IMR-90 (cell line): Measurements from ENCODE around the gene TAB2. TPM values are rescaled to one million over a fixed set of nuclear protein-coding genes. Genes with fewer than 3 reads are reported as not detected.
A peak's percentile ranks its signal among the peaks of the same experiment; 100 is the strongest.

Experiments
- ATAC-seq: fragments of 200-7000 bp; cut with Tn5 transposase; 2 replicates; pipeline ENCODE4 v1.9.1; 2020; ENCODE audit warnings: low read depth, mild to moderate bottlenecking, moderate library complexity
- BruUV-seq: library from RNA; stranded (reverse); fragments of 400-500 nt; replicated peaks from 2 replicates; lab custom pipeline; 2021; lab: Mats Ljungman, UMichigan
- CTCF ChIA-PET: fragments of 300-600 bp; formaldehyde crosslinking; extraction: SDS; loops from one replicate; lab custom pipeline; 2021; ENCODE audit warnings: antibody characterized with exemption; lab: Yijun Ruan, JAX
- POLR2A ChIA-PET: fragments of 300-600 bp; sonication (Branson Sonifier 250); formaldehyde crosslinking; loops from one replicate; lab custom pipeline; 2022; ENCODE audit warnings: antibody characterized with exemption; ENCODE audit not compliant: unreplicated experiment; lab: Charles Lee
- DNase-seq: peaks from one replicate; pipeline ENCODE4 v3.0.0; 2013
- H2AFZ ChIP-seq: replicated peaks from 2 replicates; pipeline ENCODE3; 2013; ENCODE audit warnings: low read length, mild to moderate bottlenecking; ENCODE audit not compliant: poor library complexity
- H2AK5ac ChIP-seq: 2 replicates; pipeline ENCODE4 v1.6.1; 2013; ENCODE audit warnings: low read depth, low read length, inconsistent platforms
- H2AK9ac ChIP-seq: replicated peaks from 2 replicates; pipeline ENCODE3; 2013; ENCODE audit warnings: mild to moderate bottlenecking, low read depth, low read length, moderate library complexity; ENCODE audit not compliant: poor library complexity
- H2BK120ac ChIP-seq: 2 replicates; pipeline ENCODE4 v1.6.1; 2013; ENCODE audit warnings: low read depth, low read length, inconsistent platforms
- H2BK15ac ChIP-seq: 3 replicates; pipeline ENCODE4 v1.6.1; 2013; ENCODE audit warnings: low read depth, low read length, inconsistent platforms
- H2BK20ac ChIP-seq: 2 replicates; pipeline ENCODE4 v1.6.1; 2013; ENCODE audit warnings: low read depth, mild to moderate bottlenecking, inconsistent platforms, low read length, moderate library complexity
- H2BK5ac ChIP-seq: 2 replicates; pipeline ENCODE4 v1.6.1; 2013; ENCODE audit warnings: mild to moderate bottlenecking, low read depth, low read length, inconsistent platforms; ENCODE audit not compliant: poor library complexity, severe bottlenecking
- H3K14ac ChIP-seq: replicated peaks from 2 replicates; pipeline ENCODE4 v1.6.1; 2013; ENCODE audit warnings: low read depth, low read length, inconsistent platforms
- H3K18ac ChIP-seq: 2 replicates; pipeline ENCODE4 v1.6.1; 2013; ENCODE audit warnings: low read depth, low read length, control low read depth
- H3K23ac ChIP-seq: 2 replicates; pipeline ENCODE4 v1.6.1; 2013; ENCODE audit warnings: low read depth, low read length, inconsistent platforms
- H3K27ac ChIP-seq: 2 replicates; pipeline ENCODE4 v1.5.1; 2013; ENCODE audit warnings: mild to moderate bottlenecking, control low read depth, low read length; ENCODE audit not compliant: insufficient read depth
- H3K27me3 ChIP-seq: 2 replicates; pipeline ENCODE4 v1.6.1; 2013; ENCODE audit warnings: low read length; ENCODE audit not compliant: control insufficient read depth, insufficient read depth
- H3K36me3 ChIP-seq: 2 replicates; pipeline ENCODE4 v1.6.1; 2013; ENCODE audit warnings: low read length, mixed read lengths; ENCODE audit not compliant: control insufficient read depth, insufficient read depth
- H3K4ac ChIP-seq: 2 replicates; pipeline ENCODE4 v1.6.1; 2013; ENCODE audit warnings: low read depth, low read length, inconsistent platforms
- H3K4me1 ChIP-seq: 2 replicates; pipeline ENCODE4 v1.6.1; 2013; ENCODE audit warnings: low read length, mixed read lengths; ENCODE audit not compliant: control insufficient read depth, insufficient read depth
- H3K4me2 ChIP-seq: 2 replicates; pipeline ENCODE4 v1.6.1; 2013; ENCODE audit warnings: low read depth, mild to moderate bottlenecking, control low read depth, low read length, moderate library complexity
- H3K4me3 ChIP-seq: 2 replicates; pipeline ENCODE4 v1.5.1; 2013; ENCODE audit warnings: low read depth, mild to moderate bottlenecking, control low read depth, low read length, moderate library complexity; ENCODE audit not compliant: insufficient read depth
- H3K56ac ChIP-seq: 2 replicates; pipeline ENCODE4 v1.6.1; 2013; ENCODE audit warnings: low read length, inconsistent platforms; ENCODE audit not compliant: insufficient read depth; ENCODE audit errors: extremely low read depth
- H3K79me1 ChIP-seq, 2 experiments: 2 replicates each; pipeline ENCODE4 v1.6.1; 2013; ENCODE audit warnings: low read length in 2 of 2, inconsistent platforms in 1 of 2, low read depth in 1 of 2
- H3K9ac ChIP-seq: 2 replicates; pipeline ENCODE4 v1.6.1; 2013; ENCODE audit warnings: low read depth, low read length, control low read depth
- H3K9me1 ChIP-seq: 2 replicates; pipeline ENCODE4 v1.6.1; 2013; ENCODE audit warnings: low read length, inconsistent platforms; ENCODE audit not compliant: insufficient read depth
- H3K9me3 ChIP-seq: 2 replicates; pipeline ENCODE4 v1.6.1; 2013; ENCODE audit warnings: low read length; ENCODE audit not compliant: control insufficient read depth, insufficient read depth
- H4K20me1 ChIP-seq: 2 replicates; pipeline ENCODE4 v1.6.1; 2013; ENCODE audit warnings: low read length, inconsistent platforms; ENCODE audit not compliant: insufficient read depth
- H4K5ac ChIP-seq: 2 replicates; pipeline ENCODE4 v1.6.1; 2013; ENCODE audit warnings: mild to moderate bottlenecking, low read depth, low read length, control low read depth
- H4K8ac ChIP-seq, 2 experiments: 2 replicates each; pipeline ENCODE4 v1.6.1; 2013; ENCODE audit warnings: low read depth in 2 of 2, low read length in 2 of 2, control low read depth in 1 of 2, inconsistent platforms in 1 of 2
- H4K91ac ChIP-seq: 2 replicates; pipeline ENCODE4 v1.6.1; 2013; ENCODE audit warnings: low read depth, low read length, inconsistent platforms; ENCODE audit not compliant: insufficient read depth
- BHLHE40 ChIP-seq: fragments of 150-350 bp; IDR thresholded peaks from 2 replicates; pipeline ENCODE4 v1.6.1; 2016; ENCODE audit warnings: mild to moderate bottlenecking, low read depth, low read length
- MAFK ChIP-seq: IDR thresholded peaks from 2 replicates; pipeline ENCODE4 v1.6.1; 2012; ENCODE audit warnings: low read depth, low read length, improper control_type of control experiment
- POLR2A ChIP-seq: IDR thresholded peaks from 2 replicates; pipeline ENCODE4 v1.6.1; 2012; ENCODE audit warnings: mild to moderate bottlenecking, low read depth, low read length
- RFX5 ChIP-seq: IDR thresholded peaks from 2 replicates; pipeline ENCODE4 v1.8.0; 2012; ENCODE audit warnings: low read depth, mild to moderate bottlenecking, low read length, moderate library complexity
- WGBS, 2 experiments: methylation state at CpG; one replicate each; pipeline versions ENCODE4 v1.1.5 to v1.1.7; 2013; ENCODE audit warnings: missing lambda C conversion rate in 2 of 2; ENCODE audit not compliant: insufficient read length in 1 of 2; ENCODE audit errors: extremely low coverage in 2 of 2; 5-methylcytosine and 5-hydroxymethylcytosine counted together
- dilution Hi-C: fragments of 300-500 bp; cut with HindIII; formaldehyde crosslinking; loops from one replicate; pipeline ENCODE4 v1.14.3; 2018; ENCODE audit warnings: low sequenced_read_pairs; ENCODE audit not compliant: unreplicated experiment
- in situ Hi-C: fragments of 300-500 bp; cut with MboI; formaldehyde crosslinking; loops from 3 replicates; pipeline ENCODE4 v1.14.3; 2019; ENCODE audit warnings: low sequenced_read_pairs, inconsistent platforms, mixed read lengths
- intact Hi-C: fragments of 100-400 bp; cut with micrococcal nuclease; formaldehyde crosslinking; loops from 2 replicates; pipeline ENCODE4 v1.10.0; 2022
- polyA plus RNA-seq, 3 experiments: library from polyadenylated mRNA; depleted of rRNA; stranded (reverse); fragments of >200 nt; gene quantifications; 2 replicates each; pipeline ENCODE4 v1.2.3, GENCODE V29; 2012; ENCODE audit warnings: low replicate concordance in 1 of 3
- total RNA-seq: library from RNA; depleted of rRNA; stranded (reverse); fragments of >200 nt; gene quantifications from 2 replicates; pipeline ENCODE4 v1.2.3, GENCODE V29; 2012
- TF ChIP-seq, protein P1 (sequence below): fragments of 150-350 bp; IDR thresholded peaks from 2 replicates; pipeline ENCODE4 v1.6.1; 2017; ENCODE audit warnings: mild to moderate bottlenecking, antibody characterized with exemption, low read length, low read depth

Gene TAB2
- total and polyA plus RNA-seq, 2 of the 4 experiments (the other 2 are of a cell fraction), result 20.8 to 25.3 TPM

DNA sequence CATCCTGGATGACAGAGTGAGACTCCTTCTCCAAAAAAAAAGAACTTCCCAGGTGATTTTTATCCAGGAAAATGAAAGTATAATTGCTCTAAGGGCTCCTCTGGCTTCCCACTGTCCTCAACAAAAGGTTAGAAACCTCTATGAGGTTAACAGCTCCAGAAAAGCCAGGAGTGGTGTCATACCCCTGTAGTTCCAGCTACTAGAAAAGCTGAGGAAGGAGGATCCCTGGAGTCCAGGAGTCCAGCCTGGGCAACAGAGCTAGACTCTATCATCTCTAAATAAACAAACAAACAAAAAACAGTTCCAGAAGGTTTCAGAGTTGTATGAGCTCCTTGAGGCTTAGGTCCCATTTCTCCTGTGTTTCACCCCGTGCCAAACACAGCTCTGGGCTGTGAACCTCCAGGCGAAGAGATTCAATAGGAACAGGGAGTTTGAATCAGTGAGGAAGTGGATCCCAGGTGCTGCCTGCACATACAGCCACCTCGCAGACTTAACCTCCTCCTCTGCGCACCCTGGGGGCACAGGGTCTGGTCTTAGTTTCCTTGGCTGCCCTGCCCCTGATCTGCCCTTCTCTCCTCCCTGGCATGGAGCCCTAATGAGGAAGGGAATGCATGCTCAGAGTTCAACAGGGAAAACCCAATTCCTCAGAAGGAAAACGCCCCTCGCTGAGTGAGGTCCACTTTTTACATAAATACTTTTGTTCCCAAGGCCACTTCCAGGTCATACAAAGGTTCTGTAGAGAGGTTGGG, 136.3 kb downstream of the TAB2 start:
- no peak for DNase-seq
- Histone ChIP-seq H3K18ac (peak overlapping the region; percentile 29), H3K4ac (peak overlapping the region; percentile 60), H3K9me3 (no peaks in the 10 kb centered on the region), H2BK120ac (no peak overlapping the region), H3K23ac (peak overlapping the region; percentile 59; the same call in 1 of the 2 replicates), H2BK20ac (no peak overlapping the region), H3K14ac (0 out of 2 replicates have a peak overlapping the region, but pooled peaks have one; percentile 52), H2AFZ (peak overlapping the region; percentile 73), H4K5ac (peak overlapping the region; percentile 20; the same call in 1 of the 2 replicates), H2AK9ac (peak overlapping the region; percentile 57), H4K91ac (no peak overlapping the region), H3K27me3 (peaks cover 17% of the 10 kb centered on the region; the same call in 1 of the 2 replicates), H3K36me3 (no peaks in the 10 kb centered on the region), H4K20me1 (no peaks in the 10 kb centered on the region), H4K8ac (peak overlapping the region in 1 of 2 experiments; percentile 58; a peak in 1 of 4 replicates), H3K56ac (no peak overlapping the region), H2AK5ac (peak overlapping the region; percentile 45; the same call in 1 of the 2 replicates), H3K9me1 (peaks cover 3% of the 10 kb centered on the region; the same call in 1 of the 2 replicates), H2BK5ac (no peak overlapping the region), H3K27ac (no peak overlapping the region), H3K4me3 (no peak overlapping the region), H3K9ac (no peak overlapping the region), H3K4me2 (peak overlapping the region; percentile 3; the same call in 1 of the 2 replicates), H2BK15ac (no peak overlapping the region; the same call in 2 of the 3 replicates), H3K4me1 (peaks cover 14% of the 10 kb centered on the region), H3K79me1 (no peaks in the 10 kb centered on the region)
- BruUV-seq, result no TSS peak
- in situ Hi-C loops (no loop called here), dilution Hi-C loops (no loop called here), intact Hi-C loops (no loop called here)
- WGBS, 2 experiments, result no CpG with 5 or more reads among the region's 6 CpGs
- TF ChIP-seq BHLHE40, result no peak
- no peak for TF ChIP-seq POLR2A
- TF ChIP-seq, protein P1, sequence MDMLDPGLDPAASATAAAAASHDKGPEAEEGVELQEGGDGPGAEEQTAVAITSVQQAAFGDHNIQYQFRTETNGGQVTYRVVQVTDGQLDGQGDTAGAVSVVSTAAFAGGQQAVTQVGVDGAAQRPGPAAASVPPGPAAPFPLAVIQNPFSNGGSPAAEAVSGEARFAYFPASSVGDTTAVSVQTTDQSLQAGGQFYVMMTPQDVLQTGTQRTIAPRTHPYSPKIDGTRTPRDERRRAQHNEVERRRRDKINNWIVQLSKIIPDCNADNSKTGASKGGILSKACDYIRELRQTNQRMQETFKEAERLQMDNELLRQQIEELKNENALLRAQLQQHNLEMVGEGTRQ, result no peak
- no peak for TF ChIP-seq MAFK
- no peak for TF ChIP-seq RFX5
- ChIA-PET POLR2A (no interaction called here), CTCF (interaction anchor here (0.6 to 0.8 kb wide), 2 partner anchors 22 to 63 kb away, joined by 3 read pairs; no protein-coding TSS in a partner anchor)
- no peak; the same call in 1 of the 2 replicates for ATAC-seq
